ENCODE results near the gene CST2. TPM values are rescaled to one million over a fixed set of nuclear protein-coding genes. Genes with fewer than 3 reads are reported as not detected.
"Not testable (repeated sequence)": the region's sequence is repeated elsewhere in the genome, so short reads cannot be mapped to it uniquely, and the experiment has no call there.

Gene CST2
- total and polyA plus RNA-seq, 4 donors = not detected

DNA sequence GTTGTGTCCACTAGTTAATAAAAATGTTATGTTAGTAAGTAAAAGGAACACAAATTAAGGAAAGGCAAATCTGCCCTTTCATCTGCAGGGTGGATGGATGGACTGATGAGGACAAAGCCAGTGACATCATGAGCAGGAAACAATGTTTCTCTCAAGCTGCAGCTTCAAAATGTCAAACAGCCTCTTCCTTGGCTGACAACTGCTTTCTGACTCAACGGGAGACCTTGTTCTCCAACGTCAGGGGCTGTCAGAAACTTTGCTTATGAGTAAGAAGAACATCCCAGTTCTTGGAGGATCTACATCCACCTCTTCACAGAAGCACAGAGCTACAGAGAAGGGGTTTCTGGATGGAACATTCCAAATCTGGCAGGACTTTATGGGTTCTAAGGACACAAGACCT, 6.0 kb downstream of the CST2 start:
- Histone ChIP-seq H3K27me3 (ENCODE audit: control insufficient read depth in 4 of 4, insufficient read depth in 4 of 4, low read length in 3 of 4) (peaks cover 0 to 3% (median 0%) of the 10 kb centered on the region in 4 donors), H3K27ac (ENCODE audit: low read depth in 1 of 2, low read length in 2 of 2) (no peak overlapping the region), H3K9me3 (ENCODE audit: control insufficient read depth in 4 of 4, low read length in 3 of 4) (no peaks in the 10 kb centered on the region), H3K9ac (ENCODE audit: low read depth in 1 of 2, low read length in 2 of 2) (no peak overlapping the region), H3K36me3 (ENCODE audit: control insufficient read depth in 4 of 4, insufficient read depth in 3 of 4, low read depth in 1 of 4, low read length in 3 of 4) (no peaks in the 10 kb centered on the region), H3K4me1 (ENCODE audit: control insufficient read depth in 4 of 4, insufficient read depth in 4 of 4, low read length in 3 of 4) (no peaks in the 10 kb centered on the region), H3K4me3 (ENCODE audit: low read depth in 1 of 3, low read length in 3 of 3) (no peak overlapping the region)
- WGBS = 59% methylated on average over 2 of the region's 2 CpGs
- no peak for DNase-seq (ENCODE audit: low spot score)
- no peak for TF ChIP-seq GABPA (IDR thresholded peaks at IDR 0.05 in 1 of 2, conservative IDR thresholded peaks at IDR 0.05 in 1 of 2)
- TF ChIP-seq FOXA2 (IDR thresholded peaks at IDR 0.05) = no peak
- no peak for TF ChIP-seq TAF1 (conservative IDR thresholded peaks at IDR 0.05)

- DNase-seq (ENCODE audit: low spot score); H3K27ac ChIP-seq (ENCODE audit: low read depth in 1 of 2, low read length in 2 of 2); H3K9me3 ChIP-seq (ENCODE audit: control insufficient read depth in 4 of 4, low read length in 3 of 4); H3K27me3 ChIP-seq (ENCODE audit: control insufficient read depth in 4 of 4, insufficient read depth in 4 of 4, low read length in 3 of 4); H3K4me3 ChIP-seq (ENCODE audit: low read depth in 1 of 3, low read length in 3 of 3); H3K9ac ChIP-seq (ENCODE audit: low read depth in 1 of 2, low read length in 2 of 2); H3K4me1 ChIP-seq (ENCODE audit: control insufficient read depth in 4 of 4, insufficient read depth in 4 of 4, low read length in 3 of 4); H3K36me3 ChIP-seq (ENCODE audit: control insufficient read depth in 4 of 4, insufficient read depth in 3 of 4, low read depth in 1 of 4, low read length in 3 of 4): not testable (repeated sequence)
- WGBS = 96% methylated on average over 1 of the region's 1 CpG
Measured at GRCh38 chr20:23811559-23811958, 15.0 kb downstream of the CST2 start.

- H3K9ac ChIP-seq (ENCODE audit: low read depth in 1 of 2, low read length in 2 of 2) = not testable (repeated sequence)
- WGBS = 74% methylated on average over 2 of the region's 2 CpGs
Measured at GRCh38 chr20:23810349-23810748, 16.2 kb downstream of the CST2 start.

DNA sequence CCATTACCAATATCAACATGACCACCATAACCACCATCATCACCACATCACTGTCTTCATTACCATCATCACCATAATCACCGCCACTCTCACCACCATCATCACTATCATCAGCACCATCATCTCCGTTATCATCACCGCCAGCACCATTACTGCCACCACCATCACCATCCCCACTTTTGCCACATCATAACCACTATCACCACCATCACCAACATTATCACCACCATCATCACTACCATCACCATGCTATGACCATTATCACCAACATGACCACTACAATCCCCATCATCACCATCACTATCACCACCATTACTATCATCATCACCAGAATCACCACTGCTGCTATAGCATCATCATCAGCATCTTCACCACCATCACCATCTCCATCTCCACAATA, 25.7 kb downstream of the CST2 start:
- Histone ChIP-seq H3K4me1 (ENCODE audit: control insufficient read depth in 4 of 4, insufficient read depth in 4 of 4, low read length in 3 of 4) (no peaks in the 10 kb centered on the region), H3K4me3 (ENCODE audit: low read depth in 1 of 3, low read length in 3 of 3) (no peak overlapping the region), H3K27me3 (ENCODE audit: control insufficient read depth in 4 of 4, insufficient read depth in 4 of 4, low read length in 3 of 4) (no peaks in the 10 kb centered on the region), H3K27ac (ENCODE audit: low read depth in 1 of 2, low read length in 2 of 2) (no peak overlapping the region), H3K36me3 (ENCODE audit: control insufficient read depth in 4 of 4, insufficient read depth in 3 of 4, low read depth in 1 of 4, low read length in 3 of 4) (no peaks in the 10 kb centered on the region), H3K9me3 (ENCODE audit: control insufficient read depth in 4 of 4, low read length in 3 of 4) (no peaks in the 10 kb centered on the region), H3K9ac (ENCODE audit: low read depth in 1 of 2, low read length in 2 of 2) (no peak overlapping the region)
- TF ChIP-seq, protein P1, sequence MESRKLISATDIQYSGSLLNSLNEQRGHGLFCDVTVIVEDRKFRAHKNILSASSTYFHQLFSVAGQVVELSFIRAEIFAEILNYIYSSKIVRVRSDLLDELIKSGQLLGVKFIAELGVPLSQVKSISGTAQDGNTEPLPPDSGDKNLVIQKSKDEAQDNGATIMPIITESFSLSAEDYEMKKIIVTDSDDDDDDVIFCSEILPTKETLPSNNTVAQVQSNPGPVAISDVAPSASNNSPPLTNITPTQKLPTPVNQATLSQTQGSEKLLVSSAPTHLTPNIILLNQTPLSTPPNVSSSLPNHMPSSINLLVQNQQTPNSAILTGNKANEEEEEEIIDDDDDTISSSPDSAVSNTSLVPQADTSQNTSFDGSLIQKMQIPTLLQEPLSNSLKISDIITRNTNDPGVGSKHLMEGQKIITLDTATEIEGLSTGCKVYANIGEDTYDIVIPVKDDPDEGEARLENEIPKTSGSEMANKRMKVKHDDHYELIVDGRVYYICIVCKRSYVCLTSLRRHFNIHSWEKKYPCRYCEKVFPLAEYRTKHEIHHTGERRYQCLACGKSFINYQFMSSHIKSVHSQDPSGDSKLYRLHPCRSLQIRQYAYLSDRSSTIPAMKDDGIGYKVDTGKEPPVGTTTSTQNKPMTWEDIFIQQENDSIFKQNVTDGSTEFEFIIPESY (IDR thresholded peaks at IDR 0.05) = no peak
- no peak for TF ChIP-seq SP1 (IDR thresholded peaks at IDR 0.05)
- TF ChIP-seq HNF4G (IDR thresholded peaks at IDR 0.05) = no peak
- DNase-seq (ENCODE audit: low spot score) = no peak
- 94% methylated on average over 3 of the region's 3 CpGs for WGBS

More at GRCh38 chr20:23810349-23810748, 16.2 kb downstream of the CST2 start:
- H3K27ac ChIP-seq (ENCODE audit: low read depth in 1 of 2, low read length in 2 of 2); DNase-seq (ENCODE audit: low spot score); H3K4me1 ChIP-seq (ENCODE audit: control insufficient read depth in 4 of 4, insufficient read depth in 4 of 4, low read length in 3 of 4); H3K9me3 ChIP-seq (ENCODE audit: control insufficient read depth in 4 of 4, low read length in 3 of 4); H3K4me3 ChIP-seq (ENCODE audit: low read depth in 1 of 3, low read length in 3 of 3); H3K36me3 ChIP-seq (ENCODE audit: control insufficient read depth in 4 of 4, insufficient read depth in 3 of 4, low read depth in 1 of 4, low read length in 3 of 4); H3K27me3 ChIP-seq (ENCODE audit: control insufficient read depth in 4 of 4, insufficient read depth in 4 of 4, low read length in 3 of 4): not testable (repeated sequence)

DNA sequence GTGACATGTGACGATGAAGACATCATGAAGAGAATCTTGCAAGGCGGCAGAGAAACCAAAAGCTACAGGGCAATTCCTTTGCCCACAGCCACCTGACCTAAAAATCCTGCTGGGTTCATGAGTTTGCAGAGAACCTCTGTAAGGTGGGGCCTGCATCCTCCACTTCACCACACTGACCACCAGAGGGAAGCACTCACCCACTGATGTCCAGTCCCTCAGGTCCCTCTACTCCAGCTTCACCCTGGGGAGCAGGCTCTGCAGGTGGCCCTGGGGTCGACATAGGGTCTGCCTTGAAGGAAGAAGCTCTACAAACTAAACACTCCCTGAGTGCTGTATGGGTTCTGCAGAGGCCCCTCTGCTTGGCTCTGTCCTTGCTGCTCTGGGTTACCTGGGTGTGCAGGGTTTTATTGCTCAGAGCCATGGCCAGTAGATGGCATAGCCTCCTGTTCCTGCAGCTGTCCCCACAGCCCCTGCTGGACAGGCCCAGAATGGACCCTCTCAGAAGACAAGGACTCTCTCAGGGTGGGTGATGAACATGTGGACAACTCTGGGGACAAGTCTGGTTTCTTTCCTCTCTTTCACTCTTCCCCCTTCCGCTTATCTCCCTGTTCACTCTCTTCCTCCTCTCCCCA, 27.2 kb downstream of the CST2 start:
- not testable (repeated sequence) for DNase-seq (ENCODE audit: low spot score); H3K4me3 ChIP-seq (ENCODE audit: low read depth in 1 of 3, low read length in 3 of 3); H3K36me3 ChIP-seq (ENCODE audit: control insufficient read depth in 4 of 4, insufficient read depth in 3 of 4, low read depth in 1 of 4, low read length in 3 of 4); H3K27me3 ChIP-seq (ENCODE audit: control insufficient read depth in 4 of 4, insufficient read depth in 4 of 4, low read length in 3 of 4); H3K27ac ChIP-seq (ENCODE audit: low read depth in 1 of 2, low read length in 2 of 2); H3K4me1 ChIP-seq (ENCODE audit: control insufficient read depth in 4 of 4, insufficient read depth in 4 of 4, low read length in 3 of 4); H3K9me3 ChIP-seq (ENCODE audit: control insufficient read depth in 4 of 4, low read length in 3 of 4); H3K9ac ChIP-seq (ENCODE audit: low read depth in 1 of 2, low read length in 2 of 2)
- TF ChIP-seq CTCF (IDR thresholded peaks at IDR 0.05; ENCODE audit: low read depth, low read length, missing input control) (peak; percentile 42), RAD21 (IDR thresholded peaks at IDR 0.05) (peak; percentile 41 to 62)
- 35% methylated on average over 4 of the region's 4 CpGs for WGBS
